Measurements from ENCODE around the gene ARHGEF19.

Gene ARHGEF19

GRCh38 chr1:16248007-16248436, 35.6 kb upstream of the ARHGEF19 start:
- TF ChIP-seq GATA3 (IDR thresholded peaks at IDR 0.05; ENCODE audit: low read depth, low read length) (no peak), GATA2 (IDR thresholded peaks at IDR 0.05; ENCODE audit: low read depth, low read length) (no peak)

- TF ChIP-seq GATA2 (IDR thresholded peaks at IDR 0.05; ENCODE audit: low read depth, low read length), result no peak
Measured at GRCh38 chr1:16247441-16247840, 35.0 kb upstream of the ARHGEF19 start.

DNA sequence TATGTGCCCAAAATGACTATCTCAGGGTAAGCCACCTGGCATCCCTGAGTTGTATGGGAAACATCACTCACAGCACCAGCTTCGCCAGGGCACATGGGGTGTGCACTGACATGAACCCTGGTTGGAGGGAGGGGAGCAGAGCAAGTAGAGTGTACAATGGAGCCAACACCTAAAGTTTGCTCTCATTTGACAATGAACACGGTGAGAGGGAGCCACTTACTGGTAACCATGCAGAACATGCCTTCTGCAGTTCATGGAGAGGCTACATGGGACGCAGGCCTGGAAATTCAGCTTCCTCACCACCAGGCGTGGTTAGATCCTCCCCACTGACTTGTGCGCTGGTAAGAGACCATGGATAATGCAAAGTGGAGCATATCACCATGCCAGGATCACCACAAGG, 34.5 kb upstream of the ARHGEF19 start:
- TF ChIP-seq GATA2 (IDR thresholded peaks at IDR 0.05; ENCODE audit: low read depth, low read length), result no peak
- TF ChIP-seq GATA3 (IDR thresholded peaks at IDR 0.05; ENCODE audit: low read depth, low read length), result no peak

DNA sequence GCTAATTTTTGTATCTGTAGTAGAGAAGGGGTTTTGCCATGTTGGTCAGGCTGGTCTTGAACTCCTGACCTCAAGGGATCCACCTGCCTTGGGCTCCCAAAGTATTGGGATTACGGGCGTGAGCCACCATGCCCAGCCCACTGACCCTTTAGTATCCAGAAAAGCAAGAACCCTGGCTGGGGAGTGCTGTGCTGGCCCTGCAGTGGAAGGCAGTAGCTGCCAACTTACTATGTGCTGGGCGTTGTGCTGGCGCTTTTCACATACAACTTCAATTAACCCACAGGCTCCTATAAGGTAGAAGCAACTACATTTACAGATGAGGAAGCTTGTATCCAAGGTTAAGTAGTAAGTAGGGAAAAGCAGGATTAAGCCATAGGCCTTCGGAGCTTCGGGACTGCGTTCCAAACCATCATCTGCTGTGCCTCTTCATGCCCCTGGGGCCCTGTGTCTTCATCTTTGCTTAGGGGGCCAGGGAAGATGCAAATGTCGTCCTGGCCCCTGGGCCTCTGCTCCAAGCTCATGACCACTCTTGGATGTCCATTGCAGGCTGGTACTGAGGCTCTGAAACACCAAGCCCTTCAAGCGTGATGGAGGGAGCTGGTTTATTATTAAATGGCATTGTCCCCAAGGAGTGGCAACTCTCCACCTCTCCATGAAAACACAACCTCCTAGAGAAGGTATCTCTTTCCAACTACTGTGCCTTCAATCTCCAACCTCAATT, 33.2 kb upstream of the ARHGEF19 start:
- TF ChIP-seq GATA2 (IDR thresholded peaks at IDR 0.05; ENCODE audit: low read depth, low read length), result no peak
- TF ChIP-seq GATA3 (IDR thresholded peaks at IDR 0.05; ENCODE audit: low read depth, low read length), result no peak

GRCh38 chr1:16244650-16245285, 32.3 kb upstream of the ARHGEF19 start:
- TF ChIP-seq GATA2 (IDR thresholded peaks at IDR 0.05; ENCODE audit: low read depth, low read length) (no peak), GATA3 (IDR thresholded peaks at IDR 0.05; ENCODE audit: low read depth, low read length) (no peak)

DNA sequence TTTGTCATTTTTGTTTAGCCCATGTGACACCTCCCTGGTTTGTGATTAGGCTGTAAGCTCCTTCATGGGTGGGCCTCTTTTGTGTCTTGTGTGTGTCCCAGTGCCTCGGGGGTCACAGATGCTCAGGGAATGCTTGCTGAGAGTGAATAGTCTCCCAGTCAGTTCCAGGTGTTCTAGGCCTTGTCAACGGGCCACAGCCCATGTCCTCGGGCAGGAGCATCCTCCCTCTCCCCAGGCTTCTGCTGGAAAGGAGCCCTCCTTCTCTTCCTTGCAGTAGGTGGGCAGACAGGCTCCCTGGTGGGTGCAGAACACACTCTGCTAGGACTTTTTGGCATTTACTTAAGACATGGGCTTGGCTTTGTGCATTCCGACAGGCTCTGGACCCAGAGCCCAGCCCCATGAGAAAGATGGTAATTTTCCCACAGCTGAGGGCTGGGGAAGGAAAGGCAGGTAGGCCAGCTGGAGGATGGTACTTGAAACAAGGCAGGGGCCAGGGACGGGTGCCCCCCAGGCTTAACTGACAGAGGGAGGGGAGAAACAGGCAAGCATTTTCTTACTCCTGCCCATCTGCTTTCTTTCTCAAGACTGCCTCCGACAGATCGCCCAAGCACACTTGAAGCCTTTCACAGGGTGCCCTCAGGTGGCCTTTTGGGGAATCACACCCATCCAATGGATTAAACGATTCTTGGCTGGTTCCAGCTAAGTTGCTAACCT, 31.6 kb upstream of the ARHGEF19 start:
- TF ChIP-seq GATA3 (IDR thresholded peaks at IDR 0.05; ENCODE audit: low read depth, low read length), result no peak
- TF ChIP-seq GATA2 (IDR thresholded peaks at IDR 0.05; ENCODE audit: low read depth, low read length), result no peak

DNA sequence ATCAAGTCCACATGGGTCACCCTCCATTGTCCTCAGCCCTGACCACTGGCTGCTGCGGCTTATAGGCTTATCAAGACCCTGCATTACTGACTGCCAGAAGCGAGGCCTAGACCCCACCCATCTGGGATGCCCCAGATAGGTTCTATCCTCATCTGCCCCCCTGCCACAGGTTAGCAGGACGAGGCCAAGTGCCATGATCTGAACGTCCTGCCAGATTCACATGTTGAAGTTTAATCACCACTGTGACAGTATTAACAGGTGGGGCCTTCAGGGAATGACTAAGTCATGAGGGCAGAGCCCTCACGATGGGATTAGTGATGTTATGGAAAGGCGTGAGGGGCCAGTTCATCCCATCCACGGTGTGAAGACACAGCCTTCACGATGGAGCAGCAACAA, 30.8 kb upstream of the ARHGEF19 start:
- no peak for TF ChIP-seq GATA2 (IDR thresholded peaks at IDR 0.05; ENCODE audit: low read depth, low read length)
- TF ChIP-seq GATA3 (IDR thresholded peaks at IDR 0.05; ENCODE audit: low read depth, low read length), result no peak

- TF ChIP-seq GATA3 (IDR thresholded peaks at IDR 0.05; ENCODE audit: low read depth, low read length) (no peak), GATA2 (IDR thresholded peaks at IDR 0.05; ENCODE audit: low read depth, low read length) (no peak)
Measured at GRCh38 chr1:16242556-16243214, 30.2 kb upstream of the ARHGEF19 start.

DNA sequence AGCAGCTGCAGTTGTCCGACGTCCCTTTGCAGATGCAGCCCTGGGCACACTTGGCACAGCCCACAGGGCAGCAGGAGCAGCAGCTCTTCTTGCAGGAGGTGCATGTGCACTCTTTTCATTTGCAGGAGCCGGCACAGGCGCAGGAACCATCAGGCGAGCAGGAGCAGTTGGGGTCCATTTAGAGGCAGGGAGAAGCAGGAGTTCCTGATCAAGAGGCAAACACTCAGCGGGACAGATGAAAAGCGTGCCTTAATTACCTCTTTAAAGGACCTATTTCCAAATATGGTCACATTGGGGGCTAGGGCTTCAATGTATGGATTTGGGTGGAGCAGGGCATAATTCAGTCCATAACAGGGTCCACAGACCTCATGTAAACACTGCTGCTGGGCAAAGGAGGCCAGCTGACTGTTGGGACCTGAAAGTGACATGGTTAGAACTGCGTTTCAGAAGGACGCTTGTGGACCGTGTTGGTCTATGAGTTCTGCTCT, 28.8 kb upstream of the ARHGEF19 start:
- TF ChIP-seq GATA3 (IDR thresholded peaks at IDR 0.05; ENCODE audit: low read depth, low read length) (no peak), GATA2 (IDR thresholded peaks at IDR 0.05; ENCODE audit: low read depth, low read length) (no peak)

- TF ChIP-seq GATA3 (IDR thresholded peaks at IDR 0.05; ENCODE audit: low read depth, low read length), result no peak
- TF ChIP-seq GATA2 (IDR thresholded peaks at IDR 0.05; ENCODE audit: low read depth, low read length), result no peak
Measured at GRCh38 chr1:16239972-16240491, 27.6 kb upstream of the ARHGEF19 start.

- TF ChIP-seq GATA2 (IDR thresholded peaks at IDR 0.05; ENCODE audit: low read depth, low read length), result no peak
- TF ChIP-seq GATA3 (IDR thresholded peaks at IDR 0.05; ENCODE audit: low read depth, low read length), result no peak
Measured at GRCh38 chr1:16237343-16237830, 24.9 kb upstream of the ARHGEF19 start.

- TF ChIP-seq GATA3 (IDR thresholded peaks at IDR 0.05; ENCODE audit: low read depth, low read length) (no peak), GATA2 (IDR thresholded peaks at IDR 0.05; ENCODE audit: low read depth, low read length) (no peak)
Measured at GRCh38 chr1:16236511-16237342, 24.3 kb upstream of the ARHGEF19 start, which contains the start of gene CPLANE2. Gene CPLANE2, minus strand, starts transcription at chr1:16237183. Its CDS starts 441 bp downstream, at chr1:16236742.

All from SH-SY5Y (cell line).